ENCODE results near the gene FKBP9.

- TF ChIP-seq CTCF (conservative IDR thresholded peaks at IDR 0.05; ENCODE audit: low read depth, low read length) = no peak
- no peak for TF ChIP-seq RFX5 (IDR thresholded peaks at IDR 0.05; ENCODE audit: low read depth, low read length)
- TF ChIP-seq MXI1 (IDR thresholded peaks at IDR 0.05; ENCODE audit: borderline replicate concordance, low read depth, low read length) = no peak
- TF ChIP-seq POLR2A (IDR thresholded peaks at IDR 0.05; ENCODE audit: low read depth, low read length) = no peak
- TF ChIP-seq BHLHE40 (IDR thresholded peaks at IDR 0.05; ENCODE audit: low read depth, low read length) = no peak
- no peak for TF ChIP-seq USF2 (IDR thresholded peaks at IDR 0.05; ENCODE audit: low read depth, low read length)
- TF ChIP-seq CHD1 (IDR thresholded peaks at IDR 0.05; ENCODE audit: low read depth, low read length) = no peak
- TF ChIP-seq MAFK (IDR thresholded peaks at IDR 0.05; ENCODE audit: low read depth, low read length) = no peak
- TF ChIP-seq MAZ (IDR thresholded peaks at IDR 0.05; ENCODE audit: borderline replicate concordance, low read depth, low read length) = no peak
- no peak for TF ChIP-seq RCOR1 (IDR thresholded peaks at IDR 0.05; ENCODE audit: insufficient replicate concordance, low read length)
- TF ChIP-seq RAD21 (IDR thresholded peaks at IDR 0.05; ENCODE audit: low read length) = no peak
- TF ChIP-seq CEBPB (IDR thresholded peaks at IDR 0.05; ENCODE audit: low read depth, low read length) = no peak
Observed at GRCh38 chr7:32948202-32948601, 9.0 kb upstream of the FKBP9 start.
